GM12878 (cell line): Measurements from ENCODE around the gene FSIP1. TPM values are rescaled to one million over a fixed set of nuclear protein-coding genes. Genes with fewer than 3 reads are reported as not detected.

Experiments
- ATAC-seq: fragments of 200-7000 bp; cut with Tn5 transposase; 3 replicates; pipeline ENCODE4 v1.9.1; 2020; ENCODE audit warnings: mild to moderate bottlenecking, moderate library complexity
- BruUV-seq: library from RNA; stranded (reverse); fragments of 400-500 nt; replicated peaks from 2 replicates; lab custom pipeline; 2021; lab: Mats Ljungman, UMichigan
- CTCF ChIA-PET: fragments of 300-600 bp; sonication (Branson Sonifier 250); formaldehyde crosslinking; extraction: SDS; loops from one replicate; lab custom pipeline; 2021; ENCODE audit warnings: inconsistent platforms; lab: Yijun Ruan, JAX
- POLR2A ChIA-PET: fragments of 350-600 bp; formaldehyde crosslinking; extraction: SDS; loops from one replicate; lab custom pipeline; 2021; ENCODE audit warnings: inconsistent platforms; lab: Charles Lee
- RAD21 ChIA-PET: fragments of 300-600 bp; sonication (Branson Sonifier 250); formaldehyde crosslinking; loops from one replicate; lab custom pipeline; 2023; ENCODE audit warnings: antibody characterized with exemption; ENCODE audit not compliant: unreplicated experiment; lab: Charles Lee
- SMC1A ChIA-PET: fragments of 300-600 bp; sonication (Branson Sonifier 250); formaldehyde crosslinking; loops from one replicate; lab custom pipeline; 2023; ENCODE audit not compliant: unreplicated experiment, uncharacterized antibody; lab: Charles Lee
- DNase-seq: peaks from one replicate; pipeline ENCODE4 v3.0.0-alpha.2; 2011; ENCODE audit warnings: low read depth, low spot score
- FAIRE-seq: peaks from 3 replicates; lab custom pipeline; 2011; peaks lifted over from hg19 to GRCh38; lab: Jason Lieb, UNC
- H2AFZ ChIP-seq: 2 replicates; pipeline ENCODE4 v1.6.0; 2011; ENCODE audit warnings: low read depth, low read length, control low read depth; ENCODE audit not compliant: control insufficient read depth
- H3K27ac ChIP-seq: 2 replicates; pipeline ENCODE4 v1.5.1; 2011; ENCODE audit warnings: control low read depth; ENCODE audit not compliant: control insufficient read depth, insufficient read depth
- H3K27me3 ChIP-seq, 2 experiments: replicated peaks in 1 of 2; 2 replicates each; pipeline versions ENCODE4 v1.6.0 to v1.6.1; 2011; ENCODE audit warnings: low read length in 1 of 2; ENCODE audit not compliant: control insufficient read depth in 2 of 2, insufficient read depth in 2 of 2
- H3K36me3 ChIP-seq, 2 experiments: 2 replicates each; pipeline ENCODE4 v1.5.1; 2011; ENCODE audit warnings: low read length in 1 of 2; ENCODE audit not compliant: control insufficient read depth in 2 of 2, insufficient read depth in 2 of 2
- H3K4me1 ChIP-seq: 2 replicates; pipeline ENCODE4 v1.6.1; 2011; ENCODE audit warnings: mild to moderate bottlenecking, low read length, moderate library complexity, mixed read lengths; ENCODE audit not compliant: control insufficient read depth, insufficient read depth
- H3K4me2 ChIP-seq: 2 replicates; pipeline ENCODE4 v1.6.0; 2011; ENCODE audit warnings: control low read depth; ENCODE audit not compliant: control insufficient read depth, insufficient read depth
- H3K4me3 ChIP-seq: fragments of 200-600 bp; sonication (generic); 2 replicates; pipeline ENCODE4 v1.5.1; 2016
- H3K79me2 ChIP-seq: 2 replicates; pipeline ENCODE4 v1.6.0; 2011; ENCODE audit warnings: low read length; ENCODE audit not compliant: control insufficient read depth, insufficient read depth
- H3K9ac ChIP-seq: 2 replicates; pipeline ENCODE4 v1.8.0; 2011; ENCODE audit warnings: low read length, control low read depth, mixed read lengths; ENCODE audit not compliant: control insufficient read depth, insufficient read depth
- H3K9me3 ChIP-seq: replicated peaks from 3 replicates; pipeline ENCODE4 v1.5.1; 2011; ENCODE audit warnings: mild to moderate bottlenecking, low read length; ENCODE audit not compliant: control insufficient read depth, insufficient read depth
- H4K20me1 ChIP-seq: 2 replicates; pipeline ENCODE4 v1.6.0; 2011; ENCODE audit not compliant: control insufficient read depth, insufficient read depth
- ATF7 ChIP-seq: fragments of 450-650 bp; IDR thresholded peaks from 2 replicates; pipeline ENCODE4 v1.6.1; 2016; ENCODE audit warnings: low read depth, mild to moderate bottlenecking
- BMI1 ChIP-seq: fragments of 450-650 bp; IDR thresholded peaks from 2 replicates; pipeline ENCODE4 v1.6.1; 2016; ENCODE audit warnings: mild to moderate bottlenecking, moderate library complexity, borderline replicate concordance
- EP300 ChIP-seq, 2 experiments: fragments of 150-350 bp in 1 of 2; IDR thresholded peaks; 2 replicates each; pipeline ENCODE4 v1.6.1; 2011 to 2012; ENCODE audit warnings: low read depth in 2 of 2, low read length in 2 of 2, borderline replicate concordance in 1 of 2, improper control_type of control experiment in 1 of 2, inconsistent platforms in 1 of 2; ENCODE audit not compliant: control insufficient read depth in 1 of 2
- GABPA ChIP-seq: IDR thresholded peaks from 2 replicates; pipeline ENCODE4 v1.6.1; 2014; ENCODE audit warnings: antibody characterized with exemption, low read depth, mild to moderate bottlenecking, inconsistent platforms
- IRF4 ChIP-seq: IDR thresholded peaks from 2 replicates; pipeline ENCODE4 v1.6.1; 2011; ENCODE audit warnings: low read depth, low read length
- KDM1A ChIP-seq: fragments of 200-600 bp; sonication (generic); IDR thresholded peaks from 2 replicates; pipeline ENCODE4 v1.6.1; 2016; ENCODE audit warnings: borderline replicate concordance
- MTA3 ChIP-seq: IDR thresholded peaks from 2 replicates; pipeline ENCODE4 v1.6.1; 2012; ENCODE audit warnings: low read length, inconsistent platforms, borderline replicate concordance
- NBN ChIP-seq: fragments of 450-650 bp; IDR thresholded peaks from 2 replicates; pipeline ENCODE4 v1.6.1; 2016
- PML ChIP-seq: IDR thresholded peaks from 2 replicates; pipeline ENCODE4 v1.6.1; 2012; ENCODE audit warnings: low read length, inconsistent platforms
- RUNX3 ChIP-seq: IDR thresholded peaks from 2 replicates; pipeline ENCODE4 v1.6.1; 2012; ENCODE audit warnings: low read length, inconsistent platforms
- TCF7 ChIP-seq: IDR thresholded peaks from 2 replicates; pipeline ENCODE4 v1.6.1; 2014; ENCODE audit warnings: antibody characterized with exemption, borderline replicate concordance
- WRNIP1 ChIP-seq: IDR thresholded peaks from 2 replicates; pipeline ENCODE4 v1.6.1; 2011; ENCODE audit warnings: low read depth, low read length, improper control_type of control experiment, borderline replicate concordance
- ZNF217 ChIP-seq: fragments of 450-650 bp; IDR thresholded peaks from 2 replicates; pipeline ENCODE4 v1.6.1; 2017; ENCODE audit warnings: antibody characterized with exemption, mild to moderate bottlenecking
- ZNF24 ChIP-seq: fragments of 450-650 bp; IDR thresholded peaks from 2 replicates; pipeline ENCODE4 v1.6.1; 2017; ENCODE audit warnings: antibody characterized with exemption, mild to moderate bottlenecking
- WGBS: methylation state at CpG from one replicate; pipeline ENCODE4 v1.1.6; 2016; ENCODE audit warnings: low lambda C conversion rate; ENCODE audit not compliant: insufficient replicate concordance, insufficient coverage; ENCODE audit errors: missing lambda C conversion rate; 5-methylcytosine and 5-hydroxymethylcytosine counted together
- in situ Hi-C: fragments of 300-500 bp; cut with MboI; formaldehyde crosslinking; loops from 9 replicates; pipeline ENCODE4 v1.14.3; 2018; ENCODE audit warnings: mixed read lengths
- intact Hi-C: fragments of 100-400 bp; cut with micrococcal nuclease; formaldehyde crosslinking; loops from one replicate; pipeline ENCODE4 v1.14.2; 2022; ENCODE audit not compliant: unreplicated experiment
- polyA plus RNA-seq, 11 experiments: library from polyadenylated mRNA; depleted of rRNA in 4 of 11; unstranded in 6 of 11; stranded (reverse) in 5 of 11; fragments of >200 nt; fragmentation: Nextera tagmentation in 4 of 11; fragmentation: Illumina TruSeq in 1 of 11; extraction: Ambion mirVana in 4 of 11; extraction: Trizol in 1 of 11; gene quantifications; 1 replicate in 1 of 11; 2 replicates in 10 of 11; pipeline versions ENCODE4 v1.2.1 to v1.2.3, GENCODE V29; 2011 to 2016; ENCODE audit warnings: inconsistent platforms in 2 of 11, missing spikeins in 2 of 11, low read depth in 1 of 11
- total RNA-seq, 4 experiments: library from RNA; depleted of rRNA in 3 of 4; stranded (reverse); fragments of >200 nt in 3 of 4; fragmentation: Illumina TruSeq in 1 of 4; extraction: Trizol in 1 of 4; gene quantifications; 2 replicates each; pipeline versions ENCODE4 v1.2.1 to v1.2.3, GENCODE V29; 2013 to 2021
- TF ChIP-seq, protein P1 (sequence below): IDR thresholded peaks from 2 replicates; pipeline ENCODE4 v1.6.1; 2012; ENCODE audit warnings: low read length, inconsistent platforms
- TF ChIP-seq, protein P2 (sequence below): fragments of 450-650 bp; formaldehyde crosslinking; IDR thresholded peaks from 2 replicates; pipeline ENCODE4 v1.5.0; 2022; ENCODE audit warnings: mild to moderate bottlenecking, missing genetic modification characterization
- TF ChIP-seq, protein P3 (sequence below): fragments of 450-650 bp; IDR thresholded peaks from 2 replicates; pipeline ENCODE4 v1.6.1; 2017; ENCODE audit warnings: mild to moderate bottlenecking, moderate library complexity

The FSIP1 gene
- total and polyA plus RNA-seq, 10 of the 15 experiments (the other 5 are each of a cell fraction or from before 2014, with no cell fraction given): 0.15 to 0.67 (median 0.35) TPM

DNA sequence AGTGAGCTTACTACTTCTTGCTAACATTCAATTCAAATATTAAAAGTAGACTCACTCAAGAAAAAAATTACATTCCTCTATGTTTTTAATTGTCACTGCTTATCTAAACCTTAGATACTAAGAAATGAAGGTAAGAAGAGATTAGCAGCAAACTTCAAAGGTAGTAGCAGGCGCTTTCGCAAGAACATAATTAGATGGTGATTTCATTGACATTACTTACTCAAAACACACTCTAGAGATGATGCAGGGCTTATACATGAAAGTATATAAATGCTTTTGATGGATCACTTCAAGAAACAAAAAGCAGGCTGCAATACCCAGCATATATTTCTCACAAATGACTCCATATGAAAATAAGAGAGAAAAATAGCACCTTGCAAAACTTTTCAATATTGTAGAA is 86.8 kb downstream of the FSIP1 start:
- FAIRE-seq: no peak
- no TSS peak for BruUV-seq
- Histone ChIP-seq H3K9me3 (no peaks in the 10 kb centered on the region), H3K36me3 (no peaks in the 10 kb centered on the region), H3K27me3 (peaks cover 0 to 2% of the 10 kb centered on the region in 2 experiments; a peak in 1 of 4 replicates), H3K4me2 (no peak overlapping the region), H3K9ac (no peak overlapping the region), H2AFZ (no peak overlapping the region), H4K20me1 (no peaks in the 10 kb centered on the region), H3K27ac (no peak overlapping the region), H3K79me2 (no peaks in the 10 kb centered on the region), H3K4me3 (no peak overlapping the region), H3K4me1 (no peaks in the 10 kb centered on the region)
- ChIA-PET POLR2A (no interaction called here), SMC1A (interaction anchor here (1.2 to 1.5 kb wide), 2 partner anchors 10 to 61 kb away, joined by 3 to 4 read pairs; no protein-coding TSS in a partner anchor), CTCF (interaction anchor here (0.6 to 1.5 kb wide), 2 partner anchors 61 to 1063 kb away, joined by 3 to 6 read pairs; no protein-coding TSS in a partner anchor), RAD21 (no interaction called here)
- ATAC-seq: peak; percentile 66
- DNase-seq: no peak
- WGBS: 0% methylated on average over 2 of the region's 2 CpGs
- in situ Hi-C loops (no loop called here), intact Hi-C loops (no loop called here)
- TF ChIP-seq IRF4 (peak; percentile 84; the same call in 1 of the 2 replicates), NBN (no peak), WRNIP1 (no peak), BMI1 (peak; percentile 72), RUNX3 (peak; percentile 15; the same call in 1 of the 2 replicates), MTA3 (no peak), TCF7 (peak; percentile 96), EP300 (IDR thresholded peaks at IDR 0.05; ENCODE audit: borderline replicate concordance in 1 of 2, control insufficient read depth in 1 of 2, low read depth in 2 of 2, low read length in 2 of 2) (peak; percentile 53 to 88; a peak in 3 of 4 replicates), KDM1A (no peak), ZNF217 (peak; percentile 77; the same call in 1 of the 2 replicates), ATF7 (peak; percentile 85), GABPA (peak; percentile 52; the same call in 1 of the 2 replicates), ZNF24 (peak; percentile 40; the same call in 1 of the 2 replicates), PML (0 out of 2 replicates have a peak, but pooled peaks have one; percentile 41)
- TF ChIP-seq, protein P1, sequence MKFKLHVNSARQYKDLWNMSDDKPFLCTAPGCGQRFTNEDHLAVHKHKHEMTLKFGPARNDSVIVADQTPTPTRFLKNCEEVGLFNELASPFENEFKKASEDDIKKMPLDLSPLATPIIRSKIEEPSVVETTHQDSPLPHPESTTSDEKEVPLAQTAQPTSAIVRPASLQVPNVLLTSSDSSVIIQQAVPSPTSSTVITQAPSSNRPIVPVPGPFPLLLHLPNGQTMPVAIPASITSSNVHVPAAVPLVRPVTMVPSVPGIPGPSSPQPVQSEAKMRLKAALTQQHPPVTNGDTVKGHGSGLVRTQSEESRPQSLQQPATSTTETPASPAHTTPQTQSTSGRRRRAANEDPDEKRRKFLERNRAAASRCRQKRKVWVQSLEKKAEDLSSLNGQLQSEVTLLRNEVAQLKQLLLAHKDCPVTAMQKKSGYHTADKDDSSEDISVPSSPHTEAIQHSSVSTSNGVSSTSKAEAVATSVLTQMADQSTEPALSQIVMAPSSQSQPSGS: peak; percentile 86
- TF ChIP-seq, protein P2, sequence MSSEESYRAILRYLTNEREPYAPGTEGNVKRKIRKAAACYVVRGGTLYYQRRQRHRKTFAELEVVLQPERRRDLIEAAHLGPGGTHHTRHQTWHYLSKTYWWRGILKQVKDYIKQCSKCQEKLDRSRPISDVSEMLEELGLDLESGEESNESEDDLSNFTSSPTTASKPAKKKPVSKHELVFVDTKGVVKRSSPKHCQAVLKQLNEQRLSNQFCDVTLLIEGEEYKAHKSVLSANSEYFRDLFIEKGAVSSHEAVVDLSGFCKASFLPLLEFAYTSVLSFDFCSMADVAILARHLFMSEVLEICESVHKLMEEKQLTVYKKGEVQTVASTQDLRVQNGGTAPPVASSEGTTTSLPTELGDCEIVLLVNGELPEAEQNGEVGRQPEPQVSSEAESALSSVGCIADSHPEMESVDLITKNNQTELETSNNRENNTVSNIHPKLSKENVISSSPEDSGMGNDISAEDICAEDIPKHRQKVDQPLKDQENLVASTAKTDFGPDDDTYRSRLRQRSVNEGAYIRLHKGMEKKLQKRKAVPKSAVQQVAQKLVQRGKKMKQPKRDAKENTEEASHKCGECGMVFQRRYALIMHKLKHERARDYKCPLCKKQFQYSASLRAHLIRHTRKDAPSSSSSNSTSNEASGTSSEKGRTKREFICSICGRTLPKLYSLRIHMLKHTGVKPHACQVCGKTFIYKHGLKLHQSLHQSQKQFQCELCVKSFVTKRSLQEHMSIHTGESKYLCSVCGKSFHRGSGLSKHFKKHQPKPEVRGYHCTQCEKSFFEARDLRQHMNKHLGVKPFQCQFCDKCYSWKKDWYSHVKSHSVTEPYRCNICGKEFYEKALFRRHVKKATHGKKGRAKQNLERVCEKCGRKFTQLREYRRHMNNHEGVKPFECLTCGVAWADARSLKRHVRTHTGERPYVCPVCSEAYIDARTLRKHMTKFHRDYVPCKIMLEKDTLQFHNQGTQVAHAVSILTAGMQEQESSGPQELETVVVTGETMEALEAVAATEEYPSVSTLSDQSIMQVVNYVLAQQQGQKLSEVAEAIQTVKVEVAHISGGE: no peak
- TF ChIP-seq, protein P3, sequence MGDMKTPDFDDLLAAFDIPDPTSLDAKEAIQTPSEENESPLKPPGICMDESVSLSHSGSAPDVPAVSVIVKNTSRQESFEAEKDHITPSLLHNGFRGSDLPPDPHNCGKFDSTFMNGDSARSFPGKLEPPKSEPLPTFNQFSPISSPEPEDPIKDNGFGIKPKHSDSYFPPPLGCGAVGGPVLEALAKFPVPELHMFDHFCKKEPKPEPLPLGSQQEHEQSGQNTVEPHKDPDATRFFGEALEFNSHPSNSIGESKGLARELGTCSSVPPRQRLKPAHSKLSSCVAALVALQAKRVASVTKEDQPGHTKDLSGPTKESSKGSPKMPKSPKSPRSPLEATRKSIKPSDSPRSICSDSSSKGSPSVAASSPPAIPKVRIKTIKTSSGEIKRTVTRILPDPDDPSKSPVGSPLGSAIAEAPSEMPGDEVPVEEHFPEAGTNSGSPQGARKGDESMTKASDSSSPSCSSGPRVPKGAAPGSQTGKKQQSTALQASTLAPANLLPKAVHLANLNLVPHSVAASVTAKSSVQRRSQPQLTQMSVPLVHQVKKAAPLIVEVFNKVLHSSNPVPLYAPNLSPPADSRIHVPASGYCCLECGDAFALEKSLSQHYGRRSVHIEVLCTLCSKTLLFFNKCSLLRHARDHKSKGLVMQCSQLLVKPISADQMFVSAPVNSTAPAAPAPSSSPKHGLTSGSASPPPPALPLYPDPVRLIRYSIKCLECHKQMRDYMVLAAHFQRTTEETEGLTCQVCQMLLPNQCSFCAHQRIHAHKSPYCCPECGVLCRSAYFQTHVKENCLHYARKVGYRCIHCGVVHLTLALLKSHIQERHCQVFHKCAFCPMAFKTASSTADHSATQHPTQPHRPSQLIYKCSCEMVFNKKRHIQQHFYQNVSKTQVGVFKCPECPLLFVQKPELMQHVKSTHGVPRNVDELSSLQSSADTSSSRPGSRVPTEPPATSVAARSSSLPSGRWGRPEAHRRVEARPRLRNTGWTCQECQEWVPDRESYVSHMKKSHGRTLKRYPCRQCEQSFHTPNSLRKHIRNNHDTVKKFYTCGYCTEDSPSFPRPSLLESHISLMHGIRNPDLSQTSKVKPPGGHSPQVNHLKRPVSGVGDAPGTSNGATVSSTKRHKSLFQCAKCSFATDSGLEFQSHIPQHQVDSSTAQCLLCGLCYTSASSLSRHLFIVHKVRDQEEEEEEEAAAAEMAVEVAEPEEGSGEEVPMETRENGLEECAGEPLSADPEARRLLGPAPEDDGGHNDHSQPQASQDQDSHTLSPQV: no peak
